Transverse colon (tissue), 3 donors: ENCODE measurements around the gene DUSP2.

ENCODE experiments used
- POLR2A ChIP-seq: fragments of 450-650 bp; IDR thresholded peaks from one replicate; pipeline ENCODE4 v1.6.1; 2016; ENCODE audit warnings: antibody characterized with exemption, mild to moderate bottlenecking, moderate library complexity
- TF ChIP-seq, protein P1 (sequence below), 5 experiments: fragments of 200-600 bp in 3 of 5; fragments of 450-650 bp in 2 of 5; sonication (generic) in 3 of 5; IDR thresholded peaks; 1 replicate in 2 of 5; 2 replicates in 3 of 5; pipeline ENCODE4 v1.5.1; 2016 to 2017; ENCODE audit warnings: antibody characterized with exemption in 5 of 5, inconsistent platforms in 3 of 5, mild to moderate bottlenecking in 2 of 5, moderate library complexity in 1 of 5

DNA sequence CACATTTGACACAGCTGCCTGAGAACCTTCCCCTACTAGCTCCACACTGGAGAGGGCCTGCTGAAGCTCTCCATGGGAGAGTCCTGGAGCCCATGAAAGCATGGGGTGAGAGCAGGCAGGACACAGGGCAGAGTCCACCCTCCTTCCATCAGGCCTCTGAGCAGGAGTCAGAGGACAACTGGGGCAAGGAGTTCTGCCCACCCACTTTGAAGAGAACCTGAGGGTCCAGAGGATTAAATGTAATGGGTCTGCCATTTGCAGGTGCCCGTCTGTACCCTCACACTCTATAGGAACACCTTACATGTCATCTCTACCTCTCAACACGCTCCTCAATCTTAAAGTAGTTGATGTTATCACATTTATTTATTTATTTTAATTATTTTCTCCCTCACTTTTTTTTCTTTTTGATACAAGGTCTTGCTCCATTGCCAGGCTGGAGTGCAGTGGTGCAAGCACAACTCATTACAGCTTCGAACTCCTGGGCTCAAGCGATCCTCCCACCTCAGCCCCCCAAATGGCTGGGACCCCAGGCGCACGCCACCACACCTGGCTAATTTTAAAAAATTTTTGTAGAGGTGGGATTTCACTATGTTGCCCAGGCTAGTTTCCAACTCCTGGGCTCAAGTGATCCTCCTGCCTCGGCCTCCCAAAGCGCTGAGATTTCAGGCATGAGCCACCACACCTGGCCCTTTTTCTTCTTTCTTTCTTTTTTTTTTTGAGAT lies 39.1 kb downstream of the DUSP2 start:
- TF ChIP-seq, protein P1, sequence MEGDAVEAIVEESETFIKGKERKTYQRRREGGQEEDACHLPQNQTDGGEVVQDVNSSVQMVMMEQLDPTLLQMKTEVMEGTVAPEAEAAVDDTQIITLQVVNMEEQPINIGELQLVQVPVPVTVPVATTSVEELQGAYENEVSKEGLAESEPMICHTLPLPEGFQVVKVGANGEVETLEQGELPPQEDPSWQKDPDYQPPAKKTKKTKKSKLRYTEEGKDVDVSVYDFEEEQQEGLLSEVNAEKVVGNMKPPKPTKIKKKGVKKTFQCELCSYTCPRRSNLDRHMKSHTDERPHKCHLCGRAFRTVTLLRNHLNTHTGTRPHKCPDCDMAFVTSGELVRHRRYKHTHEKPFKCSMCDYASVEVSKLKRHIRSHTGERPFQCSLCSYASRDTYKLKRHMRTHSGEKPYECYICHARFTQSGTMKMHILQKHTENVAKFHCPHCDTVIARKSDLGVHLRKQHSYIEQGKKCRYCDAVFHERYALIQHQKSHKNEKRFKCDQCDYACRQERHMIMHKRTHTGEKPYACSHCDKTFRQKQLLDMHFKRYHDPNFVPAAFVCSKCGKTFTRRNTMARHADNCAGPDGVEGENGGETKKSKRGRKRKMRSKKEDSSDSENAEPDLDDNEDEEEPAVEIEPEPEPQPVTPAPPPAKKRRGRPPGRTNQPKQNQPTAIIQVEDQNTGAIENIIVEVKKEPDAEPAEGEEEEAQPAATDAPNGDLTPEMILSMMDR (IDR thresholded peaks at IDR 0.05): no peak
- no peak for TF ChIP-seq POLR2A
